ENCODE results near the gene AKT3.

DNA sequence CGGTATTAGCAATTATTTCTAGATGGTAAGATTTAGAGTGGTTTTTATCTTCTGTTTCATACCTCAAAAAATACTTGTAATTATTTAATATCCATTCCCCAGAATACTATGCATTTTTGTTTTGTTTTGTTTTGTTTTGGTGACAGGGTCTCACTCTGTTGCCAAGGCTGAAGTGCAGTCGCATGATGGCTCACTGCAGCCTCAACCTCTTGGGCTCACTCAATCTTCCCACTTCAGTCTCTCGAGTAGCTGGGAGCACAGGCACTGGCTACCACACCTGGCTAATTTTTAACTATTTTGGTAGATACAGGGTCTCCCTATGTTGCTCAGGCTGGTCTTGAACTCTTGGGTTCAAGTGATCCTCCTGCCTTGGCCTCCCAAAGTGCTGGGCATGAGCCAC is 252.7 kb downstream of the AKT3 start:
- TF ChIP-seq, protein P1, sequence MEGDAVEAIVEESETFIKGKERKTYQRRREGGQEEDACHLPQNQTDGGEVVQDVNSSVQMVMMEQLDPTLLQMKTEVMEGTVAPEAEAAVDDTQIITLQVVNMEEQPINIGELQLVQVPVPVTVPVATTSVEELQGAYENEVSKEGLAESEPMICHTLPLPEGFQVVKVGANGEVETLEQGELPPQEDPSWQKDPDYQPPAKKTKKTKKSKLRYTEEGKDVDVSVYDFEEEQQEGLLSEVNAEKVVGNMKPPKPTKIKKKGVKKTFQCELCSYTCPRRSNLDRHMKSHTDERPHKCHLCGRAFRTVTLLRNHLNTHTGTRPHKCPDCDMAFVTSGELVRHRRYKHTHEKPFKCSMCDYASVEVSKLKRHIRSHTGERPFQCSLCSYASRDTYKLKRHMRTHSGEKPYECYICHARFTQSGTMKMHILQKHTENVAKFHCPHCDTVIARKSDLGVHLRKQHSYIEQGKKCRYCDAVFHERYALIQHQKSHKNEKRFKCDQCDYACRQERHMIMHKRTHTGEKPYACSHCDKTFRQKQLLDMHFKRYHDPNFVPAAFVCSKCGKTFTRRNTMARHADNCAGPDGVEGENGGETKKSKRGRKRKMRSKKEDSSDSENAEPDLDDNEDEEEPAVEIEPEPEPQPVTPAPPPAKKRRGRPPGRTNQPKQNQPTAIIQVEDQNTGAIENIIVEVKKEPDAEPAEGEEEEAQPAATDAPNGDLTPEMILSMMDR (IDR thresholded peaks at IDR 0.05), result no peak
- no peak for TF ChIP-seq POLR2A (IDR thresholded peaks at IDR 0.05)

All from esophagus squamous epithelium (tissue), 4 donors.